ENCODE data around the gene KIFC3.
"Not testable (repeated sequence)": the region's sequence is repeated elsewhere in the genome, so short reads cannot be mapped to it uniquely, and the experiment has no call there.

KIFC3 gene

DNA sequence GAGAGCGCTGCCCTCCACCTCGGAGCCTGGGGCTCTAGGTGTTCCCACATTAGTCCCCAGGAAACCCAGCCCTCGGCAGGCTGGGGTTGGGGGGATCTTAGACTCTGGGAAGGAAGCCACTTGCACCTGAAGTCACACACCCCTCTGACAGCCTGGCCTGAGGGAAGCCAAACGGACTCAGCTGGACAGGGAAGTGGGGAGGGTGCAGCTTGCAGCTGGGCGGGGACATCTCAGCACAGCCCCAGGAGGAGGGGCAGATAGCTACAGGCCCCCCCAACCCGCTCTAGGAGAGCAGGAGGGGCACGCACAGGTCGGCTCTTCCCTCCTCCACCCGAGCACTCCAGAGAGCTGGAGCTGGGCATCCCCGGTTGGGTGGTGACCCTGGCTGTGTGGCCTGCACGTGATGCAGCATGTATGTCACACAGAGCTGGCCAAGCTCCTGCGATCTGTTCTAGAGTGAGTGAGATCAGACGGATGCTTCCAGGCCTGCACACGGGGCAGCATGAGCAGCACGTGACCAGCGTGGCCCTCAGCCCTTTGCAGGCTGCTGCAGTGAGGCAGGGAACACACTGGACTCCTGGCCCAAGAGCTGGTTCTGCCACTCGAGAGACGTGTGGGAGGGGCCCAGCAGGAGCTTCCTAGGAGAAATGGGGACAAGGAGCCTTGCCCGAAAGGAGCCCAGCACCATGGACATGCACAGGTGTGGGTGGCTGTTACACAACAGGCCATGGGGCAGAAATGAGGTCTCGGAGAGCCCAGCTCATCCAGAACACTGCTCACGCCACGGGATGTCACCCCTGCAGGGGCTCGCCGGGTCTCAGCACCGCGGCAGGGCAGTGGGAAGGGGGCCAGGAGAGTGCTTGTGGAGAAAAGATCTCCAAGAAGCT, 15.4 kb downstream of the KIFC3 start:
- no peak for DNase-seq

DNA sequence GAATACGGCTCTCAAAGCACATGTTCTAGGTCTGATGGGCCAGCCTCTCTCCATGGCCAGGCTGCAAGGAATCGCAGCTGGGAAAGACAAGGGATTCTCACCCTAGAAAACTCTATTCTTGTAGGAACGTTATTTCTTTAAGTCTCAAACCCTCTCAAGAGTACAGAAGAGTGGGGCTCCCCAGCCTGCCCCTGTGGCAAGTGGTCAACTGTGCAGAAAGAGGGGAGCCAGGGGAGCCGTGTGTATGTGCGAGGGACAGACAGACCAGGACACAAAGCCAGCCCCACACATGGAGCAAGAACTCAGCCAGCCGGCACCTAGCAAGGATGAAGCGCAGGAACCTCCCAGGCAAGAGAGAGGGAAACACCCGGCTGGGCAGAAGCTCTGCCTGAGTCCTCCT, 16.4 kb downstream of the KIFC3 start:
- DNase-seq = no peak

DNA sequence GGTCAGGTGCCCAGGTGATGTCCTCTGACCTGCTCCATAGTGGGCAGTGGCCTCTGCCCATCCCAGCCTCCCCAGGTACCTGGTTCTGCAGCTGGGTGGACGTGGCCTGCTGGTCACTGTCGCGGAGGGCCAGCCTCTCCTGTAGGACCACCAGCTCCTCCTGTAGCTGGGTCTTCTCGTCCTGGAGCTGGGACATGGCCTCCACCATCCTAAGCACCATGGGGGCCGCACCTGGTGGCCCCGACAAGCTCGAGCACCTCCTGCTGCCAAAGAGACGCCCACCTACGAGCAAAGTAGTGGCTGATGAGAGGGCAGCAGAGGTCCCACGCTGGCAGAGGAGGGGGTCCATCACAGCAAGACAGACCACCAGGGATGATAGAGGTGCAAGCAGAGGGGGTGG, 16.9 kb downstream of the KIFC3 start:
- DNase-seq = no peak

DNA sequence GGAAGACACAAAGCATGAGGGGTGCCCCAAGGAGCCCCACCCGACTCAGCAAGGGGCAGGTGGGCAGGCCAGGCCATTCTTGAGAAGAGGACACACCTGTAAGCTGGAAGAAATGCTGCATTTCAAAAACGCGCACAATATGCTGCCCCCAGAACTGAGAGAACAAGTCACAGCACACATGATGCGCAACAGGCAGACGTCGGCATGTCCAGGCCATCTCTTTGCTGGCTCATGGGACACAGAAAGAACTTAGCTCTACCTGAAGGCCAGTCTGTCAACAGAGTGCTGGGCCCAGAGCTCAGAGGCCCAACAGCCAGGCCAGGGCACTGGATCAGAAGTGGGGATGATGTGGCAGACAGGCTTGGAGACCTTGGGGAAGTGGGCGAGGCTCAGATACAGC, 18.0 kb downstream of the KIFC3 start:
- no peak for DNase-seq

DNA sequence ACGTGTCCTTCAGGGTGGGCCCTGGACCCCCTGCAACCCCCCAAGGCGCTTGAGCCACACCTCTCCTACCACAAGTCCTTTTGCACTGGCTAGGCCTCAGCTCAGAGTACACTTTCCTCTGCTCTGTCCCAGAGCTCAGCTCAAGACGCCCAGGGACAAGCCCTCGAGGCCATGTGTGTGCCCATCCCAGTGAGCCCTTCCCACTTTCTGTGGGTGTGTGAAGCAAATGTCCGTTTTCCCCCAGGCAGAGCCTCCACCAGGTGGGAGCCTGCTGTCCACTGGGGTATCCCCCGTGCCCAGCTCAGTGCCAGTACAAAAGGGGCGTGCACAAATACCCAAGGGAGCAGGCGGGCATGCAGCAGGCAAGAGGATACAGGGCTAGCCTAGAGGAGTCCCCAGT, 18.4 kb downstream of the KIFC3 start:
- DNase-seq = no peak

DNA sequence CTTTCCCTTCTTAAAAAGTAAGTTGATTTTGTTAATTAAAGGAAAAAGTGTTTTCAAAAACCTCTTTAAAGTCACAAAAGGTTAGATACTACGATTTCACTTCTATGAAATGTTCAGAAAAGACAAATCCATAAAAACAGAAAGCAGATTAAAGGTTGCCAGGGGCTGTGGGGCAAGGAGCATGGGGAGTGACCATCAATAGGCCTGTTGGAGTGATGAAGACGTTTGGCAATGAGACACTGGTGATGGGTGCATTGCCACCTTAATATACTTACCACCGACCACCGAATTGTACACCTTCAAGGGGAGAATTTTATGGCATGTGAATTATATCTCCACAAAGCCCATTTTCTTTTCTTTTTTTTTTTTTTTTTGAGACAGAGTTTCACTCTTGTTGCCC, 19.2 kb downstream of the KIFC3 start:
- no peak for DNase-seq

DNA sequence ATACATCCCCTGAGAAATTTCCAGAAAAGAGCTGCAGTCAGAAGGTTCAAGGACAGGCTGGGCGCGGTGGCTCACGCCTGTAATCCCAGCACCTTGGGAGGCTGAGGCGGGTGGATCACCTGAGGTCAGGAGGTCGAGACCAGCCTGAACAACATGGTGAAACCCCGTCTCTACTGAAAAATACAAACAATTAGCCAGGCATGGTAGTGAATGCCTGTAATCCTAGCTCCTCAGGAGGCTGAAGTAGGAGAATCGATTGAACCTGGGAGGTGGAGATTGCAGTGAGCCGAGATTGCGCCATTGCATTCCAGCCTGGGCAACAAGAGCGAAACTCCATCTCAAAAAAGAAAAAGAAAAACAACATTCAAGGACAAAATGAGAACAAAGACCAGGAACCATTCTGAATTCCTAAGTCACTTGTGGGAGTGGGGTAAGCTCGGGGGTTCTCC, 19.7 kb downstream of the KIFC3 start:
- DNase-seq = not testable (repeated sequence)

DNA sequence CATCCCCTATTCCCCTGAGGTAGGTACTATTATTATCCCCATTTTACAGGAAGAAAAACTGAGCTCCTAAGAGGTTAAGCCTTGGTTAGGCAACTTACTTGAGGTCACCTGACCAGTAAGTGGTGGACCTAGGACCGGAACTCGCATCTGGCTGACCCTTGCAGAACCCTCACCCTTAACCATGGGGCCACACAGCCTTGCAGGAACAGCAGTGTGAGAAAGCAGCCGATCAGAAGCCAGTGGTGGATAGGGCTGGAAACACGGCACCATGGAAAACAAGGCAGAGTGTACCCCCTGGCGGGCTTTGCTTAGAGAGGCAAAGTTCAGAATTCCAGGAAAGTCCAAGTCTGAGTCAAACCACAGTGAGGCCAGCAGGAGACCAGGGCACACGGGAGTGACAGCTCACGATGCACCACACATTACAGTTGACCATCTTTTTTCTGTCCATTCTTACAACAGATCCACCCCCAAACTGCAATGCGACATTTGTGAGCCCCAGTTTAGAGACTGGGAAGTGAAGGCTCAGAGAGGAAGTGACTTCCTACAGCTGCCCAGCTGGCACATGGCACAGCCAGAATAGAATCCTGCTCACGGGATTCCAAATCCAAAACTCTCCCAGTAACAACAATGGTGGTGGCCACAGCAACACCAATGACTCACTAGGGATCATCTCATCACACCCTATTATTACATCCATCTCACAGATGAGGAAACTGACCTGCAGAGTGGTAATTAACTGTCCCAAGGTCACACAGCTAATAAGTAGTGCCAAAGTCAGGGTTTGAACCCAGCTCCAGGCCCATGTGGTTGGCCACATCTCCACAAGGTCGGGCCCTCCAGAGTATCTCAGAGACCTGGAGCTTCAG, 20.3 kb downstream of the KIFC3 start:
- no peak for DNase-seq

DNA sequence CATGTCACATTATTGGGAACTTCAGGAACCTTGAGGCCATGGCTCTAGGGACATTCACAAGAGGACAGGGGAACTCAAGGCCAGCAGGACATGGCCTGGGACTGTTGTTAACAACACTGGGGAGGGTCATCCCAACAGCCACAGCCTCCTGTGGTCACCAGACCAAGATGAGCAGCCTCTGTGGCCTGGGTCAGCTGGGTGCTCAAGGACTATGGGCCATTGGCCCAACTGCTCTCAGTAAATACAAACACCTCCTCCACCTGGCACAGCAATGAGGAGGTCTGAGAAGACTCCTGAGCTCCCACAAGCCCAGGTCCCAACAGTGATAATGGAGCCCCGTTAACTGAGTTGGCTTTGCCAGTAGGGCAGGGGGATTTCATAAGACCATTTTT, 20.9 kb downstream of the KIFC3 start:
- no peak for DNase-seq

DNA sequence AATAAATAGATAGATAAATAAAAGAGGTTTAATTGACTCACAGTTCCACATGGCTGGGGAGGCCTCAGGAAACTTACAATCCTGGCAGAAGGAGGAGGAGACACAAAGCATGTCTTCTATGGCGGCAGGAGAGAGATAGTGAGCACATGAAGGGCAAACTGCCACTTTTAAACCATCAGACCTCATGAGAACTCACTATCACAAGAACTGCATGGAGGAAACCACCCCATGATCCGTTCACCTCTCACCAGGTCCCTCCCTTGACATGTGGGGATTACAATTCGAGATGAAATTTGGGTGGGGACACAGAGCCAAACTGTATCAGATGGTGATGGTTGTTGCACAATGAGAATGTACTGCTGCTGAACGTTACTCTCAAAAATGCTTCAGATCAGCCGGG, 22.5 kb downstream of the KIFC3 start:
- DNase-seq = not testable (repeated sequence)

DNA sequence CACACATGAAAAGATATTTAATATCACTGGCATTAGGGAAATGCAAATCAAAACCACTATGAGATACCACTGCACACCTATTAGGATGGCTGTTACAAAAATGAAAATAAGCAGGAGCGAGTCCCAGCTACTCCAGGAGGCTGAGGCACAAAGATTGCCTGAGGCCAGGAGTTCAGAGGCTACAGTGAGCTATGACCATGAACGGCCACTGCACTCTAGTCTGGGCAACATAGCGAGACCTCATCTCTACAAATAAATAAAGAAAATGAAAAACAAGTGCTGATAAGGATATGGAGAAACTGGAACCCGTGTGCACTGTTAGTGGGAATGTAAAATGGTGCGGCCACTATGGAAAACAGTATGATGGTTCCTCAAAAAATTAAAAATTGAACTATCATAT, 23.6 kb downstream of the KIFC3 start:
- DNase-seq = no peak

DNA sequence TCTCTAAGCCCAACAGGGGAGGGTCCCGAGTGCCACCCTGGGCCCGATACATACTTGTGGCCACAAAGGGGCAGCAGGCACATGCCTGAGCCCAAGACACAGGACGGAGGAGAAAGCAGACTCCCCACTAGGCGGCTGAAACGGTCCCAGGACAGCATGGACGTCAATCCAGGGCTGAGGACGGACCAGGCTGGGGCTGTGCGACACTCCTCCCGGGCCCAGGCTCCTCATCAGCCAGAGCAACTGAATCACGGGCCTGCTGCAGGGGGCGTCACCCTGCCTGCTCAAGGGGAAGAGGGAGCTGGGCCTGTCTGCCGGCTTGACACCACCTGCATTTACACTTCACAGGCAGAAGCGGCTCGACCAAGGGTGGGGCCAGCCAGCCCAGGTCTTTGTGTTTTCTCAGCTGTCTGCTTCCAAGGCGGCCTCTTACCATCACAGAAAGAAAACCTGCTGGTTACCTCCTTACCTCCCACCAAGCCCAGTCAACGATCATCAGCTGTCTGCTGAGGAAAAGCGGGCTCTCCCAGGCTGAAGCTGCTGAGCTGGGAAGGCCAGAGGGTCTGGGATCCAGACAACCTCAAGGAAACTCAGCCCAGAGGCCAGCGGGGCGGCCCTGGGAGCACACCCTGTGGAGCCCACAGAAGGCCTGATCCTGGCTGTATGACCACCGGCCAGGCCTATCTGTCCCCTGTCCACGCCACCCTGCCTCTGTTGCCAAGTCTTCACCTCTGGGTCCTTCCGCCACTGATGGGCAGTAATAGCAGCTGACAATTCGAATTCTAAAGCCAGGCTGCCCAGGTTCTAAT, 26.4 kb downstream of the KIFC3 start:
- DNase-seq = no peak

DNA sequence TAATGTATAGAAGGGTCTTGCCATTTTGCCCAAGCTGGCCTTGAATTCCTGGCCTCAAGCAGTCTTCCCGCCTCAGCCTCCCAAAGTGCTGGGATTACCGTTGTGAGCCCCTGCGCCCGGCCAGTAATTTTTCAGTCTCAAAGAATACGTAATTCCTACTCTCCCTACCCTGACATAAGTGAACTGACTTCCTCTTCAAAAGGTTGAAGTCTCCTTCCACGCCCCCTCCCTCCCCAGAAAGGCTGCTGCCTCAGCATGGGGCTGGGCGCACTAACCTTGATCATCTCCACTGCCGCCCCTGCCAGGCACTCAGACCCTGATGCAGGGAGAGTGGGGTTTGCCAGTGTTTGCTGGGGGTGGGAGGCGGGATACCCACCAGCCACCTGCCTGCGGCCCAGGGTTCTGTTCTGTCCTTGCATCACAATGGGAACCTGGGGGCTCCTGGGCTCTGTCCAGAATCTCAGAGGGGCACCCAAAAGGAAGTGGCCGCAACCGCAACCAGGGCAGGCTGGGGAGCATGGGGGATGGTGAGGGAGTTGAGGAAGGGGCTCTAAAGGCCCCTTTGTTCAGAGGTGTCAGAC, 27.5 kb downstream of the KIFC3 start:
- DNase-seq = no peak

DNA sequence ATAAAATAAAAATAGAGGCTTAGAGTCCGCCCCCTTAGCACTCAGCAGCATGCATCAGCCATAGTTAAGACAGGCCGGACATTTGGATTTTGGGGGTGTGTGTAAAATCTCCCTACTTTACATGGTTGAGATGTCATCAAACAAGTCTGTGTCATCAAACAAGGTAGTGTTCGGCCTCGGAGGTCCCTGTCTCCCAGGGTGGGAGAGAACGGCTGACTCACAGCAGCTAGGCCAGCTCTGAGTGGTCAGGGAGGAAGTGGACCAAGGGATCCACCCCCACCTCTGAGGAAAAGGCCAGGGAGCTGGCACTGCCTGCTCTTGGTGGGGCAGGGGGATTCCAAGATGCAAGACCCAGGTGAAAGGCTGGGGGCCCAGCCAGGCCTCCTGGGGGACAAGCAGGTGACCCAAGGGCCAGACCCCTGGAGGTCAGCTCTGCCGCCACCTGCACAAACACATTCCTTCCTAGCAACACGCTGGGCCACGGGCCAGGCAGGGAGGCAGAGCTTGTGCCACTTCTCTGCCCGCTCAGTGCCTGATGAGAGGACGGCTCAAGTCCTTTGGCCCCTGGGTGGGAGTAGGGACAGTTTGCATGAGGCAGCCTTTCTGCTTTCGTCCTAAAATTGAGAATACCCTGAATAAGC, 28.5 kb downstream of the KIFC3 start:
- DNase-seq = no peak

DNA sequence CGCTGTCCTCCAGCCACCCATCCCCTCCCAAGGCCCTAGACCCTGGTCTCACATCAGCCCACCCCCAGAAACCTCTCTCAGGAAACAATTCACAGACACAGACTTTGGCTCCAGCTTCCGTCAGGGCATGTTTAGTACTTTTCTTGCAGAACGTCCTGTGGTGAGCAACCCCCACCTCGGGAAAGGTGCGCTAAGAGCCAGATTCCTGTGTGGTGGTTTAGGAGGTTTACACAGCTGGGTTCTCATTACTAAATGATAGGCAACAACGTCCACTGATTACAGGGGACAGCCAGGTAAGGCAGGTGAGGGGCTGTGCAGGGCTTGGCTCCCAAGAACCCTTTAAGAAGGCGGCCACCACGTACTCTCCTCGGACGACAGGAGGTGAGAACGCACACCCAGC, 29.3 kb downstream of the KIFC3 start:
- no peak for DNase-seq

DNA sequence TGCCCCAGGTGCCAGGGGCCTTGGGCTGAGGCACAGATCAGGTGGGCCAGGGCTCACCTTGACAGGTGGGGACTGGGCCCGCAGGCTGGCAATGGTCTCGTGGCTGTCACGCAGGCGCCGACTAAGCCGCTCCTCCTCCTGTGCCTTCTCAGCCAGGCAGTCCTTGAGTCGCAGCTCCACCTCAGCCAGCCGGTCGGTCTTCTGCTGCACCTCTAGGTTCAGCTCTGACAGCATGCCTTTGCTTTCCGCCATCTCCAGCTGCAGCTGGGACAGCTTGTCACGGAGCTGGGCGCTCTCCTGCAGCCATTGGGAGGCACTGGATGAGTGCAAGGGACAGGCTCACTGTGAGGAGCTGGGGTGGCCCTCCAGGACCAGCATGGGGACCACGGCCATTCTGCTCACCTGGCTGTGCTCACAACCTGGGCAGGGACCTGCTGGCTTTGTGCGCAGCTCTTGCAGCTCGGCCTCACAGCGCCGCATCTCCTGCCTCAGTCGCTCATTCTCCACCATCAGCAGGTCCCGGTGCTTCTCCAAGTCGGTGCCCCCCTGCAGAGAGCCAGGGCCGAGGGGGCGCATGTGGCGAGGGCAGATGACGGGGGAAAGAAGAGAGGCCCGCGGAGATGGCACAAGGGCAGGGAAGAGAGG, 31.0 kb downstream of the KIFC3 start:
- DNase-seq = no peak

DNA sequence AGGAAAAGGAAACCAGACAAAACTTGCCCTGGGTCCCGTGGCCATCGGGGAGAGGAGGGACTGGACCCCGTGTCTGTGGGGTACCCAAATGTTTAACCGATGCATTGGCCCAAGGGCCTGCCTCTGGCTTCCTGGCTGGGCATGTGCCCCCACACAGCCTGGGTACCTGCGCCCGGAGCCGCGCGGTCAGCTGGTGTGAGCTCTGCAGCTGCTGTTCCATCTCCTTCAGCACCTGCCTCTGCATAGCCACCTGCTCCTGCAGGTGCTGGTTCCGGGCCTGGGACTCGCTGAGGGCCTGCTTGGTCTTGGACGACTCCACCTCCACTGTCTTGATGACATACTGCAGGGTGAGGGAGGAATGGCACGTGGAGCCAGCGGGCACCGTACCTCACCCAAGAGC, 31.9 kb downstream of the KIFC3 start:
- DNase-seq = no peak

DNA sequence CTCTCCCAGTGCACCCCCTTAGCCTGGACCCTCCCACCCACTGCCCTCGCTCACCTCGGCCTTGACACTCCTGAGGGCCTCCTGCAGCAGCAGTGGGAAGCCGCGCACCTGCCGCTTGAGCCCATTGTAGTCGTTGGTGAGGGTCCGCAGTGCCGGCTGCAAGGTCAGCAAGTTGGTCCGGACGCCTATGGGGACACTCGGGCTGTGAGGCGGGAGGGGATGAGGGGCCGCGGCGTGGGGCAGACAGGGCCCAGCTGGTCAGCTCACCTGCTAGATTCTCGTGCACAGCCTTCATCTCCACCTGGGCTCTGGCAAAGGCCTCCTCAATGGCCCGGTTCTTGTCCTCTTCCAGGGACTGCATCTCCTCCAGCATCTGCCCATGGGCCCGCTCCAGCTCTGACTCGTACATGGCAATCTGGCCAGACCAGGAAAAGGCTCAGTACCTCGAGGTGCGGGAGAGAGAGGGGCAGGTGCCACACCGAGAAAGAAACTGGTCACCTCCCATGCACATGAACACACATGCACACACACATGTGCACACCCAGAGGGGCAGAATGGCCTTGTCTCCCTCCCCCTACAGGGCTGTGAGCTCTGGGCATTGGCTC, 32.6 kb downstream of the KIFC3 start:
- DNase-seq = no peak

DNA sequence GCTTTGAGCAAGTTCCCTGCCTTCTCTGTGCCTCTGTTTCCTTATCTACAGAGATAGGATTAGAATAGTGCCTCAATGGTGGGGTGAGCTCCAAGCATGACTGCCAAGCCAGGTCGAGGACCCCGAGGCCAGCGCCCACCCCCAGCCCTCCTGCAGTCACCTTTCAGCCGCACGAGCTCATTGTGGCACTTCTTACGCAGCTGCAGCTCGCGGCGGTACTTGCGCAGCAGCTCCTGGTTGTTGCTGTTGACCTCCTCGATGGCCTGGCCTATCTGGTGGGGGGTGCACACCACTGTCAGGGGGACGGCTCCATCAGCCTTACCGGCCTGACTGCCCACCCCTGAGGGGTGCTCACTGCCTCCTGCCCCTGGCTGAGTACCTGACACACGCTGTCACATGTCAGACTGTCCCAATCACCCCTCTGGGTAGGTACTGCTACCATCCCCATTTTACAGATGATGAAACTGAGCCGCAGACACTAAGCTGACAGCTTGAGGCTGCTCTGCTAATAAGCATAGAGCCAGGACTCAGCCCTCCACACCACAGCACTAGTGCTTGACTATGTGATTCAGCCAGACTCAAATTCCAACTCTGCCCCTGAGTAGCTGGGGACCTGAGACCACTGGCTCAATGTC, 35.5 kb downstream of the KIFC3 start:
- DNase-seq = no peak

DNA sequence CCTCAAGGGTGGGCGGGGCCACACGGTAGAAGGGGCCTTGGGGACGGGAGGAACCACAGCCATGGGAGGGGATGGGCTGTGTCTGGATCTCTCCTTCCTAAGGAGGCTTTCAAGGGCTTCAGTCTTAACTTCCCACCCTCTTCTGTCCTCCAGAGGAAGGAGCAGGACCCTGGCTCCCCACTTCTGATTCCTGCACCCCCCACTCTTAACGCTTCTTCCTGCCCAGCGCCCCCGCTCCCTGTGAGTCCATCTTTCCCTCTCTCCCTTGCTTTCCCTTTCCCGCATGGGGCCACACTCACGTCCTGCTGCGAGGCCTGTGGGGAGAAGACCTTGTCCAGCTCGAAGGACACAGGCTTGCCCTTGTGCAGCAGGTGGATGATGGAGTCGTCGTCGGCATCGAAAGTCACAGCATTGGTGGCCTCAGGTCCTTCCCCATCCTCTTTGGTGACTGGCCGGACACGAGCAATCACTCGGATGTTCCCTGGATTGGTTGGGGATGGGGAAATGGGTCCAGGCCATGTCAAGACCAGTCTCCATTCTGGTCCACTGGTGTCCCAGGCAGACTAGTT, 37.0 kb downstream of the KIFC3 start:
- DNase-seq = no peak

Data from stimulated activated CD4-positive, alpha-beta T cell treated with anti-CD3 and anti-CD28 coated beads, Interleukin-4, amount 100 ng/mL, for 24 hours (primary cell).